NCI-H2107 (cell line): ENCODE data around the gene ADAMTS1.
"Not testable (repeated sequence)": the region's sequence is repeated elsewhere in the genome, so short reads cannot be mapped to it uniquely, and the experiment has no call there.

Source experiments
- DNase-seq: peaks from one replicate; lab custom pipeline; 2025; lab: John Stamatoyannopoulos, UW

ADAMTS1 gene

GRCh38 chr21:26845066-26845758 is at the start of gene ADAMTS1:
TSS of gene ADAMTS1 (minus strand) at chr21:26845409. CDS start at chr21:26844954, 455 bp downstream.
- DNase-seq: no peak

- DNase-seq: no peak
Observed at GRCh38 chr21:26892151-26892550, 46.9 kb upstream of the ADAMTS1 start.

GRCh38 chr21:26888931-26889330 is 43.7 kb upstream of the ADAMTS1 start:
- DNase-seq: no peak

- no peak for DNase-seq
Observed at GRCh38 chr21:26888256-26888655, 43.0 kb upstream of the ADAMTS1 start.

GRCh38 chr21:26887251-26887650 is 42.0 kb upstream of the ADAMTS1 start:
- DNase-seq: no peak

GRCh38 chr21:26884436-26884835 is 39.2 kb upstream of the ADAMTS1 start:
- DNase-seq: no peak

GRCh38 chr21:26883768-26884167 is 38.6 kb upstream of the ADAMTS1 start:
- DNase-seq: no peak

GRCh38 chr21:26881504-26882228 is 36.5 kb upstream of the ADAMTS1 start:
- DNase-seq: no peak

GRCh38 chr21:26877018-26877417 is 31.8 kb upstream of the ADAMTS1 start:
- DNase-seq: no peak

GRCh38 chr21:26874347-26874746 is 29.1 kb upstream of the ADAMTS1 start:
- DNase-seq: no peak

- no peak for DNase-seq
Observed at GRCh38 chr21:26865857-26866256, 20.6 kb upstream of the ADAMTS1 start.

- DNase-seq: not testable (repeated sequence)
Observed at GRCh38 chr21:26856871-26857350, 11.7 kb upstream of the ADAMTS1 start.

- DNase-seq: not testable (repeated sequence)
Observed at GRCh38 chr21:26854695-26855094, 9.5 kb upstream of the ADAMTS1 start.

GRCh38 chr21:26852423-26852822 is 7.2 kb upstream of the ADAMTS1 start:
- DNase-seq: no peak

- DNase-seq: no peak
Observed at GRCh38 chr21:26851109-26851944, 6.1 kb upstream of the ADAMTS1 start.

GRCh38 chr21:26850116-26850643 is 5.0 kb upstream of the ADAMTS1 start:
- DNase-seq: no peak

GRCh38 chr21:26849428-26850115 is 4.4 kb upstream of the ADAMTS1 start:
- DNase-seq: no peak

GRCh38 chr21:26847921-26848320 is 2.7 kb upstream of the ADAMTS1 start:
- DNase-seq: no peak

GRCh38 chr21:26847002-26847401 is 1.8 kb upstream of the ADAMTS1 start:
- DNase-seq: no peak

- DNase-seq: no peak
Observed at GRCh38 chr21:26846036-26846931, 1.1 kb upstream of the ADAMTS1 start.

- no peak for DNase-seq
Observed at GRCh38 chr21:26845759-26846035, 488 bp upstream of the ADAMTS1 start.
